ENCODE results near the gene NXF3.
"Not testable (repeated sequence)": the region's sequence is repeated elsewhere in the genome, so short reads cannot be mapped to it uniquely, and the experiment has no call there.

NXF3 gene

DNA sequence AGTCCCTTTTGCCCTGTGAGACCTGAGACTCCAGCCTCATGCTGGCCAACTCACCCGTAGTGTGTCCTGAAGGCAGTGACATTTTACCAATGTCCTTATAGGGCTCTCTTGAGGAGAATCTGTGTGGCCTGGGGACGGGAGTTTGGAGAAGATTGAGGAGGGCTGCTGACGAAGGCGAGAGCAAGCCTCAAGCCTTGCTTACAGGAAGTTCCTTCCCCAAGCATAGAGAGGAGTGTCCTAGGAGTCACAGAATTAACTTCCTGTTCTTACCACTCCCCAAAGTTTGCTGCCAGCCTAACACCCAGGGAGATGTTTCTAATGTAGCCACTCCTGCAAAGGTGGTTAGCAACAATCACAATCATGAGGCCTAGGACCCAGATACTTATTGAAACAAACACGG is at the start of gene NXF3:
TSS of gene NXF3 (minus strand) at position 202 of the 400 bp plus-strand sequence. CDS start at position 82, 120 bp downstream.
- no peak for DNase-seq

DNA sequence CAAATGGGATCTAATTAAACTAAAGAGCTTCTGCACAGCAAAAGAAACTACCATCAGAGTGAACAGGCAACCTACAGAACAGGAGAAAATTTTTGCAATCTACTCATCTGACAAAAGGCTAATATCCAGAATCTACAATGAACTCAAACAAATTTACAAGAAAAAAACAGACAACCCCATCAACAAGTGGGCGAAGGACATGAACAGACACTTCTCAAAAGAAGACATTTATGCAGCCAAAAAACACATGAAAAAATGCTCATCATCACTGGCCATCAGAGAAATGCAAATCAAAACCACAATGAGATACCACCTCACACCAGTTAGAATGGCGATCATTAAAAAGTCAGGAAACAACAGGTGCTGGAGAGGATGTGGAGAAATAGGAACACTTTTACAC is 43.6 kb upstream of the NXF3 start:
- DNase-seq: not testable (repeated sequence)

- no peak for DNase-seq
These were observed 31.3 kb upstream of the NXF3 start for GRCh38 chrX:103124284-103124683.

- DNase-seq: no peak
These were observed 27.8 kb upstream of the NXF3 start for GRCh38 chrX:103120748-103121147.

GRCh38 chrX:103116970-103117369 is 24.0 kb upstream of the NXF3 start:
- DNase-seq: not testable (repeated sequence)

- not testable (repeated sequence) for DNase-seq
These were observed 16.6 kb upstream of the NXF3 start for GRCh38 chrX:103109497-103109896.

DNA sequence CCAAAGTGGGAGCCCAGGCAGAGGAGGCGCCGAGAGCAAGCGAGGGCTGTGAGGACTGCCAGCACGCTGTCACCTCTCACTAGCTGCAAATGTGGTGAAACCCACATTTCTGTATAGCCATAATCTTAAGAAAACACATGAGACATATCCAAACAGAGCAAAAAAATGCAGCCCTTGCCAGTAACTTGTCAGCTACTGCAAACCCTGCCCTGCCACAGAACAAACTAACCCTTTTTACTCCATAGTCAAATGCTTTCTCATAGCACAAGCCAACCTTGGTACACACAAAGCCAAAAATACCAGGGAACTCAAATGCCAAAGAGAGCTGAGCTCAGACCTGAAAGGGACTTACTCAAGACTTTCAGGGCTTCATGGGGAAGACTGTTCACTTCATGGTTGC is 14.9 kb upstream of the NXF3 start:
- no peak for DNase-seq

GRCh38 chrX:103107227-103107737 is 14.3 kb upstream of the NXF3 start:
- not testable (repeated sequence) for DNase-seq

DNA sequence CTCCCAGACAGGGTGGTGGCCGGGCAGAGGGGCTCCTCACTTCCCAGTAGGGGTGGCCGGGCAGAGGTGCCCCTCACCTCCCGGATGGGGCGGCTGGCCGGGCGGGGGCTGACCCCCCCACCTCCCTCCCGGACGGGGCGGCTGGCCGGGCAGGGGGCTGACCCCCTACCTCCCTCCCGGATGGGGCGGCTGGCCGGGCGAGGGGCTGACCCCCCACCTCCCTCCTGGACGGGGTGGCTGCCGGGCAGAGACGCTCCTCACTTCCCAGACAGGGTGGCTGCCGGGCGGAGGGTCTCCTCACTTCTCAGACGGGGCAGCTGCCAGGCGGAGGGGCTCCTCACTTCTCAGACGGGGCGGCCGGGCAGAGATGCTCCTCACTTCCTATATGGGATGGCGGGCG is 11.4 kb upstream of the NXF3 start:
- DNase-seq: not testable (repeated sequence)

DNA sequence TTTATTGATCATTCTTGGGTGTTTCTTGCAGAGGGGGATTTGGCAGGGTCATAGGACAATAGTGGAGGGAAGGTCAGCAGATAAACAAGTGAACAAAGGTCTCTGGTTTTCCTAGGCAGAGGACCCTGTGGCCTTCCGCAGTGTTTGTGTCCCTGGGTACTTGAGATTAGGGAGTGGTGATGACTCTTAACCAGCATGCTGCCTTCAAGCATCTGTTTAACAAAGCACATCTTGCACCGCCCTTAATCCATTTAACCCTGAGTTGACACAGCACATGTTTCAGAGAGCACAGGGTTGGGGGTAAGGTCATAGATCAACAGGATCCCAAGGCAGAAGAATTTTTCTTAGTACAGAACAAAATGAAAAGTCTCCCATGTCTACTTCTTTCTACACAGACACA is 10.9 kb upstream of the NXF3 start:
- DNase-seq: not testable (repeated sequence)

GRCh38 chrX:103101299-103102042 is 8.5 kb upstream of the NXF3 start:
- no peak for DNase-seq

GRCh38 chrX:103100484-103100883 is 7.5 kb upstream of the NXF3 start:
- DNase-seq: no peak

- DNase-seq: no peak
These were observed 6.7 kb upstream of the NXF3 start for GRCh38 chrX:103099691-103100090.

DNA sequence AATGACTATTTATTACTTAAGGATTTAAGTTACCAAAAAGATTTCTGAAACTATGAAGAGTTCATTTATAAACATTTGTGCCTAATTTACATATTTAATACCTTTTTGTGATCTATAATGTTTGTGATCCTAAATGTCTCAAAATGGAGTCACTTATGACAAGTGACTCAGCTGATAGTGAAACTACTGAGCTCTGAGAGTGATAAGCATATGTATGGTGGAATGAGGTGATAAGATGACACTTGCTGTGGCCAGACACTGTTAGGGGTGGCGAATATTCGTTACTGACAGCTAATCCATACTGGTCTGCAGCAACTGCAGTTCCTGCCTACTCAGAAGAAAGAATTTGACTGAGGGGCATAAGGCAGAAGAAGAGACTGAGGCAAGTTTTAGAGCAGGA is 5.5 kb upstream of the NXF3 start:
- DNase-seq: no peak

DNA sequence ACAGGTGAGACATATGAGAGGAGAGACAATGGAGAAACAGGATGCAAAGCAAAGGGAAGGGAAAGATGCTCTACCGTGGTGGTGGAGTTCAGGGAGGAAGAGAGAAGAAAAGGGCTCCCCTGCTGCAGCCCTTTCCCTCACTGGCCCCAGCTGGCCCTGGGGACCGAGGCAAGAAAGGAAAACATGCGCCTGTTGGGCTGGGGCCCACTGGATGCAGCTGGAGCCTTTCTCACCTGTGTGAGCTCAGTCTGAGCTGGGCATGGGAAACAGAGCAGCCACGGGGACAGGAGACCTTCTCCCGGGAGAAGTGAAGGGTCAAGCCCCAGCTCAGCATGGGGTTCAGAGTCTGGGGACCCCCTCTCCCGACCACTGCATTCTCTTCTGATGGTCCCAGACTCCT is 11.9 kb downstream of the NXF3 start:
- no peak for DNase-seq

- DNase-seq: no peak
These were observed 19.5 kb downstream of the NXF3 start for GRCh38 chrX:103073467-103073866.

GRCh38 chrX:103066606-103067005 is 26.3 kb downstream of the NXF3 start:
- no peak for DNase-seq

DNA sequence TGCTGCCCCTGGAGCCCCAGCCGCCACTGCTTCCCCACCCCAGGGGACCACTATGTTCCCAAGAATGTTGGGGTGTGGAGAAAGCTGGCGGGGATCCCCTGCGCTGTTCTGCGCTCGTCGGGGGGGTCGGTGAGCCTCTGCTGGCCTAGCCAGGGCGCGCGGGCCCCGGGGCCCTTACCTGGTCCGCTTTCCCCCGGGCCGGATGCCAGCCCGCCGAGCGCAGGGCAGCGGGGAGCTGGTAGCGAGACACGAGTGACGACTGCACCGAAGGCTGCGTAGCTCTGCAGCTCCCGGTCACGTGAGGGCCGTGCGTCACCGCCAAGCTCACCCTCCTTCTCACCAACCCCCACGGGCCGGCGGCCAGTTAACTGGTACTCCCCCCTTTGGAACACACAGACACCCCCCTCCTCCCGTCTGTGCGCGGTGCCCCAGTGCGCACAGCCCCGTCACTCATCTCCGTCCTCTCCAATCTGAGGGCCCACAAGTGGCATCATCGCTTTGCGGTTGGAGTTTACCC is 29.0 kb downstream of the NXF3 start, which contains the start of gene BEX1:
TSS of gene BEX1 (minus strand) at position 254 of the 517 bp plus-strand sequence. CDS start 897 bp downstream, outside the sequence.
- peak; percentile 41 to 69 for DNase-seq

GRCh38 chrX:103063191-103063845 is 29.6 kb downstream of the NXF3 start:
- DNase-seq: peak in 1 of 2 donors; percentile 26

DNA sequence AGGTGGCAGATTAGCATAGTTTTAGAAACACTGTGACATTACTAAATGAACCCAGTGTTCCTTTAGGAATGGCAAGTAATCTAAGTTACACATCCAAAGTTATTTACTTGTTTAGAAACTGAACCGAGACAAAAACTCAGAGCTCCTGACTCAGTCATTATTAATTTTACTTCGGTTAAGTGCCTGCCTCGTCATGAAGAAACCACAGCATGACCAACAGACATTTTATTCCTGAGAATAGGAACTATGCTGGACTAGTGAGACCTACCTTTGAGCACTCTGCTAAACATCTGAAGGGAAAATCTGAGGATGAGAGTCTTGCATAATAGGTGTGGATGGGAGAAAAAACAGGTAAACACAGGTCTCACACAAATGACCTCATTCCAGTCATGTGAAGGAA is 31.5 kb downstream of the NXF3 start:
- DNase-seq: no peak

- no peak for DNase-seq
These were observed 36.0 kb downstream of the NXF3 start for GRCh38 chrX:103056902-103057301.

- DNase-seq: no peak
These were observed 40.3 kb downstream of the NXF3 start for GRCh38 chrX:103052625-103053024.

DNA sequence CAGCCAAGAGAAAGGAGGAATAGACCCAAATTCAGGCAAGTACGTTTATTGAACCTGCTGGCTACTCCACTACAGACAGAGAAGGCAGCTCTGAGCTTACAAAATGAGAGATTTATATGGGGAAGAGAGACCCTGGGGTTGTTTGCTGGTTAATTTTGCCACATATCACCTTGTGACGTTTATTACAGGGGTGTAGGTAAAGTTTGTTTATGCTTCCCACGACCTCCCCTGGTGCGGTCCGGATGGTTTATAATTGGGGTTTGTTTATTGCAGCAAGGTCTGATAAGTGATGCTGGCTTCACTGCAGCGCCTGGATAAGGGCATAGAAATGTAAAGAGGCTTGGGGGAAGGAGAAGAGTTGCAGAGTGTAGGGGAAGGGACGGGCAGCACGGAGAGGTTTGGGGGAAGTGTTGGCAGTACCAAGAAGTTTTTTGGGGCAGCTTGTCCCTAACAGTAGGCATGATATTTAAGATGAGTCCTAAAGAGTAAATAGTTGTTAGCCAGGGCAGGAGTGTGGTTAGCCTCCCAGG is 41.6 kb downstream of the NXF3 start:
- no peak for DNase-seq

DNA sequence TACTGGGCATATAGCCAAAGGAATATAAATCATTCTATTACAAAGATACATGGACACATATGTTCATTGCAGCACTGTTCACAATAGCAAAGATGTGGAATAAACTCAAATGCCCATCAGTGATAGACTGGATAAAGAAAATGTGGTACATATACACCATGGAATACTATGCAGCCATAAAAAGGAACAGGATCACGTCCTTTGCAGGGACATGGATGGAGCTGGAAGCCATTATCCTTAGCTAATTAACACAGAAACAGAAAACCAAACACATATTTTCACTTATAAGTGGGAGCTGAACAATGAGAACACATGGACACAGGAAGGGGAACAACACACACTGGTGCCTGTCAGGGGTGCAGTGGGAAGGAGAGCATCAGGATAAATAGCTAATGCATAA is 59.6 kb downstream of the NXF3 start:
- not testable (repeated sequence) for DNase-seq
